A673 (cell line): ENCODE measurements around the gene TRPC4. TPM values are rescaled to one million over a fixed set of nuclear protein-coding genes. Genes with fewer than 3 reads are reported as not detected.

ENCODE experiments used
- BruUV-seq: library from RNA; stranded (reverse); fragments of 400-500 nt; replicated peaks from 2 replicates; lab custom pipeline; 2021; lab: Mats Ljungman, UMichigan
- CTCF ChIA-PET: fragments of 300-600 bp; sonication (Branson Sonifier 250); formaldehyde crosslinking; loops from one replicate; lab custom pipeline; 2022; ENCODE audit warnings: antibody characterized with exemption; lab: Charles Lee
- POLR2A ChIA-PET: fragments of 300-600 bp; sonication (Branson Sonifier 250); formaldehyde crosslinking; loops from one replicate; lab custom pipeline; 2022; ENCODE audit warnings: antibody characterized with exemption; ENCODE audit not compliant: low non-redundant PET; lab: Charles Lee
- DNase-seq: peaks from one replicate; pipeline ENCODE4 v3.0.0-alpha.2; 2015; ENCODE audit warnings: low spot score
- H3K27ac ChIP-seq: fragments of 200-600 bp; sonication (generic); 2 replicates; pipeline ENCODE4 v1.5.1; 2016; ENCODE audit warnings: mixed run types, low read depth, mild to moderate bottlenecking, mixed read lengths, antibody characterized with exemption, low read length; ENCODE audit not compliant: poor library complexity, severe bottlenecking
- H3K27me3 ChIP-seq: fragments of 200-600 bp; sonication (generic); replicated peaks from 2 replicates; pipeline ENCODE4 v1.6.1; 2017; ENCODE audit warnings: mixed run types, low read depth, mild to moderate bottlenecking, mixed read lengths, antibody characterized with exemption, low read length; ENCODE audit not compliant: insufficient read depth, poor library complexity
- H3K36me3 ChIP-seq: fragments of 200-600 bp; sonication (generic); 2 replicates; pipeline ENCODE4 v1.6.1; 2016; ENCODE audit warnings: mixed run types, mild to moderate bottlenecking, mixed read lengths, antibody characterized with exemption, low read length; ENCODE audit not compliant: insufficient read depth, poor library complexity, severe bottlenecking
- H3K4me1 ChIP-seq: fragments of 200-600 bp; sonication (generic); 2 replicates; pipeline ENCODE4 v1.6.1; 2017; ENCODE audit warnings: mixed run types, mild to moderate bottlenecking, mixed read lengths, antibody characterized with exemption, low read length; ENCODE audit not compliant: insufficient read depth, poor library complexity, severe bottlenecking
- H3K4me3 ChIP-seq: fragments of 200-600 bp; sonication (generic); 2 replicates; pipeline ENCODE4 v1.5.1; 2016; ENCODE audit warnings: low read depth, mixed run types, mild to moderate bottlenecking, mixed read lengths, low read length; ENCODE audit not compliant: poor library complexity, severe bottlenecking
- H3K9me3 ChIP-seq: fragments of 200-600 bp; sonication (generic); 2 replicates; pipeline ENCODE4 v1.6.1; 2016; ENCODE audit warnings: mixed run types, low read depth, mild to moderate bottlenecking, mixed read lengths, antibody characterized with exemption, low read length; ENCODE audit not compliant: poor library complexity, severe bottlenecking
- CTCF ChIP-seq: fragments of 300-800, 200-600 bp; sonication (generic); conservative IDR thresholded peaks from 2 replicates; pipeline ENCODE4 v1.5.1; 2017; ENCODE audit warnings: low read depth, mild to moderate bottlenecking, antibody characterized with exemption, low read length, moderate library complexity, mixed read lengths
- EZH2 ChIP-seq: fragments of 200-600 bp; sonication (generic); IDR thresholded peaks from 2 replicates; pipeline ENCODE4 v1.6.1; 2017; ENCODE audit warnings: borderline replicate concordance, low read depth, mild to moderate bottlenecking, mixed read lengths, antibody characterized with exemption, low read length; ENCODE audit not compliant: poor library complexity, severe bottlenecking
- intact Hi-C: fragments of 100-400 bp; cut with micrococcal nuclease; formaldehyde crosslinking; loops from one replicate; pipeline ENCODE4 v1.10.0; 2022; ENCODE audit not compliant: unreplicated experiment
- total RNA-seq: library from RNA; stranded (reverse); gene quantifications from 2 replicates; pipeline ENCODE4 v1.2.3, GENCODE V29; 2021

TRPC4 gene
- total RNA-seq, 1 experiment from 2014 or later = 27.0 TPM

GRCh38 chr13:37753776-37754175, 115.8 kb downstream of the TRPC4 start:
- Histone ChIP-seq H3K27ac (no peak overlapping the region), H3K36me3 (no peaks in the 10 kb centered on the region), H3K4me1 (no peaks in the 10 kb centered on the region), H3K4me3 (no peak overlapping the region), H3K9me3 (no peaks in the 10 kb centered on the region), H3K27me3 (no peaks in the 10 kb centered on the region)
- intact Hi-C loops = no loop called here
- POLR2A ChIA-PET = no interaction called here
- no peak for TF ChIP-seq CTCF
- no peak for TF ChIP-seq EZH2
- no TSS peak for BruUV-seq
- CTCF ChIA-PET = no interaction called here
- no peak for DNase-seq

- Histone ChIP-seq H3K27me3 (no peaks in the 10 kb centered on the region), H3K9me3 (no peaks in the 10 kb centered on the region), H3K4me1 (peaks cover 2% of the 10 kb centered on the region), H3K36me3 (no peaks in the 10 kb centered on the region), H3K4me3 (no peak overlapping the region), H3K27ac (no peak overlapping the region)
- no TSS peak for BruUV-seq
- no peak for DNase-seq
- POLR2A ChIA-PET = no interaction called here
- TF ChIP-seq CTCF (no peak), EZH2 (no peak)
- intact Hi-C loops = no loop called here
- CTCF ChIA-PET = no interaction called here
These were observed 117.4 kb downstream of the TRPC4 start for GRCh38 chr13:37752146-37752545.

GRCh38 chr13:37751025-37751424, 118.5 kb downstream of the TRPC4 start:
- Histone ChIP-seq H3K9me3 (no peaks in the 10 kb centered on the region), H3K4me1 (peaks cover 3% of the 10 kb centered on the region), H3K27ac (no peak overlapping the region), H3K27me3 (no peaks in the 10 kb centered on the region), H3K4me3 (no peak overlapping the region), H3K36me3 (no peaks in the 10 kb centered on the region)
- no TSS peak for BruUV-seq
- TF ChIP-seq EZH2 (no peak), CTCF (no peak)
- CTCF ChIA-PET = no interaction called here
- intact Hi-C loops = no loop called here
- POLR2A ChIA-PET = no interaction called here
- no peak for DNase-seq
